ENCODE data around the gene COLGALT1. TPM values are rescaled to one million over a fixed set of nuclear protein-coding genes. Genes with fewer than 3 reads are reported as not detected.

The COLGALT1 gene
- total and polyA plus RNA-seq, 9 of the 15 experiments (the other 6 are each of a cell fraction or from before 2014, with no cell fraction given): 4.9 to 119 (median 82.6) TPM

DNA sequence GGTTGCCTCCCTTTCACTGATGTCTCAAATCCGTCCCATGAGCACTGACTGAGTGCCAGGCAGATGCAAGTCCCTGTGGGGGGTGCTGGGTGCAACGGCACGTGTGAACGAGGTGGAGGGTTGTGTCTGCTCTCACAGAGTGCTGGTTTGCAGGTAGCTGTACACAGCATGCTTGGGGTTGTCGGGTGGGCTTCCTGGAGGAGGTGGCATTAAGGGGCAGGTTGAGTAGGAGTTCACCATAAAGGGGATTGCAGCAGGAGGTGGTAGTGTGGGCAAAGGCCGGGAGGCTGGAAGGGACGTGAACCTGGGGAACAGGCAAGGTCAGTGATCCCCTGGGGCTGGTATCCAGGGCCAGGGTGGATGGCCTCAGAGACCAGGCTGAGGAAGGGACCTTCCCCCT, 17.2 kb downstream of the COLGALT1 start:
- in situ Hi-C loops (cut with MboI): no loop called here
- Histone ChIP-seq H3K79me2 (ENCODE audit: control insufficient read depth, insufficient read depth, low read length) (0 out of 3 replicates have a peak, but pooled peaks cover 2% of the 10 kb centered on the region), H3K27me3 (ENCODE audit: control insufficient read depth in 2 of 2, insufficient read depth in 2 of 2, low read length in 2 of 2) (no peaks in the 10 kb centered on the region), H3K9me3 (replicated peaks; ENCODE audit: control insufficient read depth, insufficient read depth, low read depth, low read length) (no peaks in the 10 kb centered on the region), H3K4me2 (ENCODE audit: insufficient read depth, low read length) (no peak overlapping the region), H3K4me3 (no peak overlapping the region), H3K9me1 (ENCODE audit: control insufficient read depth, insufficient read depth, low read length) (peaks cover 3% of the 10 kb centered on the region), H3K27ac (ENCODE audit: extremely low read depth, low read depth, low read length) (no peak overlapping the region), H4K20me1 (replicated peaks; ENCODE audit: control insufficient read depth, insufficient read depth, low read length) (peaks cover 13% of the 10 kb centered on the region), H3K36me3 (ENCODE audit: control insufficient read depth, insufficient read depth, low read length) (peaks cover 74% of the 10 kb centered on the region), H2AFZ (ENCODE audit: low read depth, low read length) (no peak overlapping the region), H3K4me1 (replicated peaks in 1 of 2; ENCODE audit: control insufficient read depth in 2 of 2, insufficient read depth in 2 of 2, low read length in 2 of 2) (peaks cover 4 to 22% of the 10 kb centered on the region in 2 experiments; a peak in 4 of 5 replicates), H3K9ac (ENCODE audit: insufficient read depth in 1 of 2, low read depth in 2 of 2, low read length in 2 of 2) (peak overlapping the region in 1 of 2 experiments; percentile 35; a peak in 2 of 4 replicates)
- FAIRE-seq (no peak), DNase-seq (ENCODE audit: extremely low read depth in 1 of 4, low spot score in 3 of 4) (no peak), ATAC-seq (no peak)
- BruUV-seq (replicated peaks): no TSS peak
- intact Hi-C loops (cut with micrococcal nuclease): no loop called here
- TF ChIP-seq BCOR (IDR thresholded peaks at IDR 0.05) (0 out of 2 replicates have a peak, but pooled peaks have one; percentile 27), PTRF (tag; IDR thresholded peaks at IDR 0.05) (no peak), ZNF668 (CRISPR knock-in tag; IDR thresholded peaks at IDR 0.05) (no peak), NONO (IDR thresholded peaks at IDR 0.05; ENCODE audit: low read depth in 2 of 2, low read length in 1 of 2) (no peak), ZNF696 (CRISPR knock-in tag; conservative IDR thresholded peaks at IDR 0.05) (no peak), PML (IDR thresholded peaks at IDR 0.05; ENCODE audit: low read length) (no peak), ZFP36 (IDR thresholded peaks at IDR 0.05; ENCODE audit: low read depth, low read length, partially characterized antibody) (peak; percentile 95), RBFOX2 (IDR thresholded peaks at IDR 0.05; ENCODE audit: low read depth, low read length) (peak; percentile 37; the same call in 1 of the 2 replicates), ZNF436 (CRISPR knock-in tag; IDR thresholded peaks at IDR 0.05) (peak; percentile 39; the same call in 1 of the 2 replicates), FOXP1 (CRISPR knock-in tag; IDR thresholded peaks at IDR 0.05) (no peak), TAF7 (tag; IDR thresholded peaks at IDR 0.05) (no peak)
- TF ChIP-seq, protein P1, sequence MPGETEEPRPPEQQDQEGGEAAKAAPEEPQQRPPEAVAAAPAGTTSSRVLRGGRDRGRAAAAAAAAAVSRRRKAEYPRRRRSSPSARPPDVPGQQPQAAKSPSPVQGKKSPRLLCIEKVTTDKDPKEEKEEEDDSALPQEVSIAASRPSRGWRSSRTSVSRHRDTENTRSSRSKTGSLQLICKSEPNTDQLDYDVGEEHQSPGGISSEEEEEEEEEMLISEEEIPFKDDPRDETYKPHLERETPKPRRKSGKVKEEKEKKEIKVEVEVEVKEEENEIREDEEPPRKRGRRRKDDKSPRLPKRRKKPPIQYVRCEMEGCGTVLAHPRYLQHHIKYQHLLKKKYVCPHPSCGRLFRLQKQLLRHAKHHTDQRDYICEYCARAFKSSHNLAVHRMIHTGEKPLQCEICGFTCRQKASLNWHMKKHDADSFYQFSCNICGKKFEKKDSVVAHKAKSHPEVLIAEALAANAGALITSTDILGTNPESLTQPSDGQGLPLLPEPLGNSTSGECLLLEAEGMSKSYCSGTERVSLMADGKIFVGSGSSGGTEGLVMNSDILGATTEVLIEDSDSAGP (CRISPR knock-in tag; IDR thresholded peaks at IDR 0.05): no peak
- TF ChIP-seq, protein P2, sequence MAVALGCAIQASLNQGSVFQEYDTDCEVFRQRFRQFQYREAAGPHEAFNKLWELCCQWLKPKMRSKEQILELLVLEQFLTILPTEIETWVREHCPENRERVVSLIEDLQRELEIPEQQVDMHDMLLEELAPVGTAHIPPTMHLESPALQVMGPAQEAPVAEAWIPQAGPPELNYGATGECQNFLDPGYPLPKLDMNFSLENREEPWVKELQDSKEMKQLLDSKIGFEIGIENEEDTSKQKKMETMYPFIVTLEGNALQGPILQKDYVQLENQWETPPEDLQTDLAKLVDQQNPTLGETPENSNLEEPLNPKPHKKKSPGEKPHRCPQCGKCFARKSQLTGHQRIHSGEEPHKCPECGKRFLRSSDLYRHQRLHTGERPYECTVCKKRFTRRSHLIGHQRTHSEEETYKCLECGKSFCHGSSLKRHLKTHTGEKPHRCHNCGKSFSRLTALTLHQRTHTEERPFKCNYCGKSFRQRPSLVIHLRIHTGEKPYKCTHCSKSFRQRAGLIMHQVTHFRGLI (CRISPR knock-in tag; IDR thresholded peaks at IDR 0.05): no peak
- TF ChIP-seq, protein P3, sequence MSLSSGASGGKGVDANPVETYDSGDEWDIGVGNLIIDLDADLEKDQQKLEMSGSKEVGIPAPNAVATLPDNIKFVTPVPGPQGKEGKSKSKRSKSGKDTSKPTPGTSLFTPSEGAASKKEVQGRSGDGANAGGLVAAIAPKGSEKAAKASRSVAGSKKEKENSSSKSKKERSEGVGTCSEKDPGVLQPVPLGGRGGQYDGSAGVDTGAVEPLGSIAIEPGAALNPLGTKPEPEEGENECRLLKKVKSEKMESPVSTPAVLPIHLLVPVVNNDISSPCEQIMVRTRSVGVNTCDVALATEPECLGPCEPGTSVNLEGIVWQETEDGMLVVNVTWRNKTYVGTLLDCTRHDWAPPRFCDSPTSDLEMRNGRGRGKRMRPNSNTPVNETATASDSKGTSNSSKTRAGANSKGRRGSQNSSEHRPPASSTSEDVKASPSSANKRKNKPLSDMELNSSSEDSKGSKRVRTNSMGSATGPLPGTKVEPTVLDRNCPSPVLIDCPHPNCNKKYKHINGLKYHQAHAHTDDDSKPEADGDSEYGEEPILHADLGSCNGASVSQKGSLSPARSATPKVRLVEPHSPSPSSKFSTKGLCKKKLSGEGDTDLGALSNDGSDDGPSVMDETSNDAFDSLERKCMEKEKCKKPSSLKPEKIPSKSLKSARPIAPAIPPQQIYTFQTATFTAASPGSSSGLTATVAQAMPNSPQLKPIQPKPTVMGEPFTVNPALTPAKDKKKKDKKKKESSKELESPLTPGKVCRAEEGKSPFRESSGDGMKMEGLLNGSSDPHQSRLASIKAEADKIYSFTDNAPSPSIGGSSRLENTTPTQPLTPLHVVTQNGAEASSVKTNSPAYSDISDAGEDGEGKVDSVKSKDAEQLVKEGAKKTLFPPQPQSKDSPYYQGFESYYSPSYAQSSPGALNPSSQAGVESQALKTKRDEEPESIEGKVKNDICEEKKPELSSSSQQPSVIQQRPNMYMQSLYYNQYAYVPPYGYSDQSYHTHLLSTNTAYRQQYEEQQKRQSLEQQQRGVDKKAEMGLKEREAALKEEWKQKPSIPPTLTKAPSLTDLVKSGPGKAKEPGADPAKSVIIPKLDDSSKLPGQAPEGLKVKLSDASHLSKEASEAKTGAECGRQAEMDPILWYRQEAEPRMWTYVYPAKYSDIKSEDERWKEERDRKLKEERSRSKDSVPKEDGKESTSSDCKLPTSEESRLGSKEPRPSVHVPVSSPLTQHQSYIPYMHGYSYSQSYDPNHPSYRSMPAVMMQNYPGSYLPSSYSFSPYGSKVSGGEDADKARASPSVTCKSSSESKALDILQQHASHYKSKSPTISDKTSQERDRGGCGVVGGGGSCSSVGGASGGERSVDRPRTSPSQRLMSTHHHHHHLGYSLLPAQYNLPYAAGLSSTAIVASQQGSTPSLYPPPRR (CRISPR knock-in tag; IDR thresholded peaks at IDR 0.05; ENCODE audit: borderline replicate concordance): no peak
- ChIA-PET CTCF (ENCODE audit: low intra/inter-chr PET ratio) (no interaction called here), POLR2A (interaction anchor here (0.6 kb wide), 1 partner anchor 13 kb away, joined by 3 read pairs; no protein-coding TSS in a partner anchor)
- WGBS (ENCODE audit: insufficient coverage, low coverage, missing lambda C conversion rate): 89% methylated on average over 7 of the region's 7 CpGs

Measured in K562 (cell line).